B cell (primary cell): ENCODE data around the gene SIPA1L3.

Experiments
- CTCF ChIP-seq: fragments of 200-600 bp; IDR thresholded peaks from one replicate; pipeline ENCODE4 v1.8.0; 2022; ENCODE audit warnings: antibody characterized with exemption, mild to moderate bottlenecking
- EZH2 ChIP-seq: IDR thresholded peaks from 2 replicates; pipeline ENCODE4 v1.6.1; 2012; ENCODE audit warnings: borderline replicate concordance, low read depth, mild to moderate bottlenecking, moderate library complexity, low read length; ENCODE audit not compliant: insufficient read depth, poor library complexity, severe bottlenecking

- TF ChIP-seq EZH2 (no peak), CTCF (no peak)
These were observed 257.5 kb downstream of the SIPA1L3 start for GRCh38 chr19:38164526-38164925.
